Measurements from ENCODE around the gene CAPN12.

The CAPN12 gene

GRCh38 chr19:38685666-38686529, 58.4 kb downstream of the CAPN12 start:
- peaks cover 17% of the 10 kb centered on the region for H3K36me3 Mint-ChIP-seq (ENCODE audit: insufficient read depth)
- DNase-seq (ENCODE audit: low spot score in 2 of 2) (no peak), ATAC-seq (replicated peaks; ENCODE audit: extremely low read depth, poor library complexity, severe bottlenecking) (no peak)
- H3K27me3 Mint-ChIP-seq = no peaks in the 10 kb centered on the region
- no peaks in the 10 kb centered on the region for H3K9me3 Mint-ChIP-seq
- H3K4me1 Mint-ChIP-seq = peaks cover 68% of the 10 kb centered on the region
- peak overlapping the region; percentile 97 for H3K27ac Mint-ChIP-seq (ENCODE audit: low read depth)
- peak overlapping the region; percentile 40 for H3K4me3 Mint-ChIP-seq

GRCh38 chr19:38684862-38685665, 59.2 kb downstream of the CAPN12 start:
- ATAC-seq (replicated peaks; ENCODE audit: extremely low read depth, poor library complexity, severe bottlenecking) (no peak), DNase-seq (ENCODE audit: low spot score in 2 of 2) (no peak)
- Mint-ChIP-seq H3K4me3 (peak overlapping the region; percentile 38), H3K36me3 (ENCODE audit: insufficient read depth) (peaks cover 15% of the 10 kb centered on the region), H3K4me1 (peaks cover 75% of the 10 kb centered on the region), H3K27me3 (no peaks in the 10 kb centered on the region), H3K9me3 (no peaks in the 10 kb centered on the region), H3K27ac (ENCODE audit: low read depth) (peak overlapping the region; percentile 97)

GRCh38 chr19:38684078-38684861, 60.0 kb downstream of the CAPN12 start:
- peak; percentile 47 for ATAC-seq (replicated peaks; ENCODE audit: extremely low read depth, poor library complexity, severe bottlenecking)
- Mint-ChIP-seq H3K9me3 (no peaks in the 10 kb centered on the region), H3K27me3 (no peaks in the 10 kb centered on the region), H3K36me3 (ENCODE audit: insufficient read depth) (peaks cover 15% of the 10 kb centered on the region), H3K4me1 (peaks cover 79% of the 10 kb centered on the region), H3K27ac (ENCODE audit: low read depth) (peak overlapping the region; percentile 97), H3K4me3 (peak overlapping the region; percentile 46)
- DNase-seq (ENCODE audit: low spot score in 2 of 2) = peak in 1 of 2 donors; percentile 56

- DNase-seq (ENCODE audit: low spot score in 2 of 2) = no peak
- Mint-ChIP-seq H3K9me3 (no peaks in the 10 kb centered on the region), H3K4me3 (peak overlapping the region; percentile 46), H3K27me3 (no peaks in the 10 kb centered on the region), H3K36me3 (ENCODE audit: insufficient read depth) (peaks cover 13% of the 10 kb centered on the region), H3K27ac (ENCODE audit: low read depth) (peak overlapping the region; percentile 97), H3K4me1 (peaks cover 82% of the 10 kb centered on the region)
- ATAC-seq (replicated peaks; ENCODE audit: extremely low read depth, poor library complexity, severe bottlenecking) = peak; percentile 15
Measured at GRCh38 chr19:38683393-38684077, 60.7 kb downstream of the CAPN12 start.

- Mint-ChIP-seq H3K4me1 (peaks cover 88% of the 10 kb centered on the region), H3K27ac (ENCODE audit: low read depth) (peak overlapping the region; percentile 97), H3K36me3 (ENCODE audit: insufficient read depth) (peaks cover 13% of the 10 kb centered on the region), H3K9me3 (no peaks in the 10 kb centered on the region), H3K4me3 (peak overlapping the region; percentile 46), H3K27me3 (no peaks in the 10 kb centered on the region)
- DNase-seq (ENCODE audit: low spot score in 2 of 2) (no peak), ATAC-seq (replicated peaks; ENCODE audit: extremely low read depth, poor library complexity, severe bottlenecking) (no peak)
Measured at GRCh38 chr19:38682872-38683392, 61.3 kb downstream of the CAPN12 start.

- H3K27me3 Mint-ChIP-seq = no peaks in the 10 kb centered on the region
- H3K36me3 Mint-ChIP-seq (ENCODE audit: insufficient read depth) = peaks cover 13% of the 10 kb centered on the region
- peak overlapping the region; percentile 46 for H3K4me3 Mint-ChIP-seq
- ATAC-seq (replicated peaks; ENCODE audit: extremely low read depth, poor library complexity, severe bottlenecking) (no peak), DNase-seq (ENCODE audit: low spot score in 2 of 2) (no peak)
- peaks cover 88% of the 10 kb centered on the region for H3K4me1 Mint-ChIP-seq
- no peaks in the 10 kb centered on the region for H3K9me3 Mint-ChIP-seq
- peak overlapping the region; percentile 97 for H3K27ac Mint-ChIP-seq (ENCODE audit: low read depth)
Measured at GRCh38 chr19:38682195-38682867, 61.9 kb downstream of the CAPN12 start.

Measured in central memory CD8-positive, alpha-beta T cell (primary cell).